GM21367 (cell line): Measurements from ENCODE around the gene SPATA13.
"Not testable (repeated sequence)": the region's sequence is repeated elsewhere in the genome, so short reads cannot be mapped to it uniquely, and the experiment has no call there.

Experiments
- ATAC-seq: cut with Tn5 transposase; IDR thresholded peaks from one replicate; pipeline ENCODE4 v1.9.1; 2021; ENCODE audit not compliant: unreplicated experiment

The SPATA13 gene

DNA sequence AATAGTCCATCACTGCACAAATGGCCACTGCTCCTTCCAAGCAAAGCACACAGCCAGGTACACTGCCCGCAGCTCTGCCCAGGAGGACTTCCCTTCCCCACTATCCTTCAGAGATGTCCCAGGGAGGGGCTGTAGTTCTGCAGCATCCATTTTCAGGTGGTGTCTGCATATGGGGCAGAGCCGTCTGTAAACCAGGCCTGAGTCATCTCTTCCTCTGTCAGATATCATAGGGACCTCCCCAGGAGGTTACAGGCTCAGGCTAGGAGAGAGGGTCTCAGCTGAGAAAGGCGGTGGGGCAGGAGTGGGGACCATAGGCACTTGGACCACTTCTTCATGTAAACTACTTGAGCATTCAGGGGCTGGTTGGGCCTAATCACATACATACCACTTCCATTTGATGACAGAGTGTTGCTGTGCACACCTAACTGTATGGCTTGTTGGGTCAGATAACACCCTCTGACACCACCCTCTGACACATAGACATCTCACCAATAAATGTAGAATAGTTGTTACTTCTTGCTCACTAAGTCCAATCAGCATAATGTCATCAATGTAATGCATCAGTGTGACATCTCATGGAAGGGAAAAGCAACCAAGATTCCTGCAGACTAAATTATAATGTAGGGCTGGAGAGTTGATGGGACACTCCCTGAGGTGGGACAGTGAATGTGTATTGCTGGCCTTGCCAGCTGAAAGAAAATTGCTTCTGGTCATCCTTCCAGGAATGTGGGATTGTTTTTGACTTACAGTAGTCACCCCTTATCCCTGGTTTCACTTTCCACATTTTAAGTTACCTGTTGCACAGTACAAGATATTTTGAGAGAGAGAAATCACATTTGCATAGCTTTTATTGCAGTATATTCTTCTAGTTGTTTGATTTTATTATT is 189.5 kb downstream of the SPATA13 start:
- ATAC-seq, result not testable (repeated sequence)

DNA sequence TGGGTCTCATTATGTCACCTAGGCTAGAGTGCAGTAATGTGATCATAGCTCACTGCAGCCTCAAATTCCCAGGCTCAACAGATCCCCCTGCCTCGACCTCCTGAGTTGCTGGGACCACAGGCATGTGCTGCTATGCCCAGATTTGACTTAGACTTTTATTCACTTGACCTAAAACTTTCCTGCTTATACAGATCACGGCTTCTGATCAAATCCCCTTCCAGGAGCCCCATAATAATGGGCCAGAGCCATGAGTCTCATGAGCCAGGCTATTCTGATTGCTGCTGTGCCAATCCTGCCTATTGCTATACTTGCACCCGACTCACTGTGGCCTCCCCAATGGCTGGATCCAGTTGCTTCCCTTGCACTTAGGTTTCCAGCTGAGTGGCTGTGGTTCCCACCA is 190.9 kb downstream of the SPATA13 start:
- ATAC-seq, result no peak

DNA sequence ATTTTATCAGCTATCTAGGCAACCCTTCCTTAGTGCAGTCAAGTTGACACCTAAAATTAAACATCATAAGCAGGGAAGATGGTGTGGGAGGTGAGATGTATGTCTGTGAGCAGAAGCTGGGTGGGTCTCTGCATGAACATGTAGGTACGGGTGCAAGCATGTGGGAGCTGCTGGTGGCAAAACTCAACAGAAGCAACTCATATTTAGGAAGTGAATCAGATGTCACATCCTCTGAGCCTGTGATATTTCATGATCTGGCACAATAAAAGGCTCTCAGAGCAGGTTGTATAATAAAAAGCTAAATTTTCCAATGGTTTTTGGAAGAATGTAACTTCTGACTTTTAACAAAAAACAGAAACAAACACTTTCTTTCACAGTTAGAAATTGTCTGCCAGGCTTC is 193.2 kb downstream of the SPATA13 start:
- ATAC-seq, result no peak

DNA sequence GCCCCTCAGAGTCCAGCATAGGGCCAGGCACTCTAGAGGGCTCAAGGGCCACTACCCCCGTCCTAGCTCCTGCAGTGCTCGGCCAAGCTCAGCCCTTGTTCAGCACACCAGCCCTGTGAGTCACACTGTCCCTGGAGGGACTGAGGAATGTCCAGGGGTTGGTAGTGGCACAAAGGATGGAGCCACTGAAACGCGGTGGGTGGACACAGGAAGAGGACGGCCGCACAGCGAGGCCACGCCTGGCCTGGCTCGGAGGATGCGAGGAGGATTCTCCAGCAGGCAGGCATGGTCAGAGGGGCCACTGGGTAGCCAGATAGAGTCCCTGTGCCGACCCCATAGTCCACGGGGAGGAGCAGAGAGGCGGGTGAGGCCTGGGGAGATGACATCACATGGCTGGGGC is 194.6 kb downstream of the SPATA13 start:
- ATAC-seq, result no peak

DNA sequence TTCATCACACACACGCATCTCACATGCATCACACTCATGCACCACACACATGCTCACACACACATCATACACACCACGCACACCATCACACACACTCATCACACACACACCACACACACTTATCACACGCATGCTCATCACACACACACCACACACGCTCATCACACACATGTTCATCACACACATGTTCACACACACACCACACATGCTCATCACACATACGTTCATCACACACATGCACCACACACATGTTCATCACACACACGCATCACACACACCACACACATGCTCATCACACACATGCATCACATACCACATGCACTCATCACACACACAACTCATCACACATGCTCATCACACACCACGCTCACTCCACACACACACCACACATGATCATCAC is 195.8 kb downstream of the SPATA13 start:
- ATAC-seq, result no peak
